NCI-H524 (cell line): ENCODE data around the gene CCDC28A.
A peak's percentile ranks its signal among the peaks of the same experiment; 100 is the strongest.
"Not testable (repeated sequence)": the region's sequence is repeated elsewhere in the genome, so short reads cannot be mapped to it uniquely, and the experiment has no call there.

ENCODE experiments used
- DNase-seq, 2 experiments: peaks; one replicate each; lab custom pipeline; 2025; lab: John Stamatoyannopoulos, UW

Gene CCDC28A

GRCh38 chr6:138773177-138774091 is at the start of gene CCDC28A:
Gene CCDC28A, plus strand, starts transcription at chr6:138773769. Its CDS starts 2,352 bp downstream, at chr6:138776121.
- peak; percentile 98 to 99 for DNase-seq

GRCh38 chr6:138724015-138724414 is 49.6 kb upstream of the CCDC28A start:
- DNase-seq, result no peak

DNA sequence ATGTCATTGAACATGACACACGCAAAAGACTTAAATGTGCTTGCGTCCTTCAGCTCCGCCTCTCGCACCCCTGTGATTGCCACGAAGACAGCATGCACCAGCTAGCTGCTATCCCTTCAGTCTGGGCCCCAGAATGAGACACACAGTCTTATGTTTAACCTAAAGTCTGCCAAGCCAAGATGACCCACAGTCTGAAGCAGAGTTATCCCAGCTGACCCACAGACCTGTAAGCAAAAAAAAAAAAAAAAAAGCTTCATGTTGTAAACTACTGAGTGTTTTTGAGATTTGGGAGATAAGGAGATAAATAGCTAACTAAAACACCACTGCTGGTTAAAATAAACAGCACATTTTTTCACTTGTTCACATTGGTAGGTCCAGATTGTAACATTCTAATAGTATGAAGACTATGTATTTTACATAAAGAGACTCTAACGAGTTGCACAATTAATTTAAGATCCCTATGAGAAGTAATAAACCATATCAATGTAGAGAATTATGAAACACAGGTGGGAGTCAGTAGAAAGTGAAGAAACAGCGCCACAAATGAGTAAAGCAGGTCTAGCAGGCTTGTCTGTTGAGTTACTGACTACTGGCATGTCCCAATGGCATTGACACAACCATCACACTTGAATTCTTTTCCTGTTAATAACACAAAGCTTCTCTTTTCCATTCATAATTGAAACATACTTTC is 47.4 kb upstream of the CCDC28A start:
- no peak for DNase-seq

- DNase-seq, result no peak
Observed at GRCh38 chr6:138726757-138727097, 46.8 kb upstream of the CCDC28A start.

GRCh38 chr6:138727182-138727581 is 46.4 kb upstream of the CCDC28A start:
- no peak for DNase-seq

DNA sequence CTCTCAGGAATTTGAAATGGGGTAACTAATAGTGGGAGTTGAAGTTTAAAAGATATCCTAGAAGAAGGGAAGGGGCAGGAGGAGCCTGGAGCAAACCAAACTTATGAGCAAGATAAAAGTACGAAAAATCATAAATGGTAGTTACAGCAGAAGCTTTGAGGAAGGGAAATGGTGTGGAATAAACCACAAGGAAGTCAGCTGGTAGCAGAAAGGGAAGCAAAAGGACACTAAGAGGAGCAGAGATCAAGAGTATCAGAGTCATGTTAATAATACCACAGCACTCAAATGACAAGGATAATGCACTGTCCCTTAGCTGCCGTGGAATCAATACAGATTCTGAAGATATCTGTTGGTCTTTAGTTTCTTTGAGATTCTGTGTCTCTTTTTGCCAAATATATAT is 44.9 kb upstream of the CCDC28A start:
- DNase-seq, result no peak

GRCh38 chr6:138730037-138730436 is 43.5 kb upstream of the CCDC28A start:
- DNase-seq, result not testable (repeated sequence)

DNA sequence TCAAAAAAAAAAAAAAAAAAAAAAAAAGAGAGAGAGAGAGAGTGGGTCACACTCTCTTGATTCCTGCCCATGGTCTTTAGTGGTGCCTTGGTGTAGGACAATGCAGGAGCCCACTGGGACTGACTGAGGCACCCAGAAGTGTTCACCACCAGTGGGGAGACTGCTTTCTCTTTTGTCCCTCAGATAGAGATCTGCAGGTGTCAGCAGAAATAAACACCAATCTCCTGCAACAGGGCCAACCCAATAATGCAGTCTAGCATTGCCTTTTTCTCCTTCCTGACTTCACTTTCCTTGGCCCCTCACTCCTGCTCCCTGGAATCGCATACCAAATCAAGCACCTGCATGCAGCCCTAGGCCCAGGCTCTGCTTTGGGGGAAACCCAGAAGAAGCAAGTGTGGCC is 39.0 kb upstream of the CCDC28A start:
- no peak for DNase-seq

DNA sequence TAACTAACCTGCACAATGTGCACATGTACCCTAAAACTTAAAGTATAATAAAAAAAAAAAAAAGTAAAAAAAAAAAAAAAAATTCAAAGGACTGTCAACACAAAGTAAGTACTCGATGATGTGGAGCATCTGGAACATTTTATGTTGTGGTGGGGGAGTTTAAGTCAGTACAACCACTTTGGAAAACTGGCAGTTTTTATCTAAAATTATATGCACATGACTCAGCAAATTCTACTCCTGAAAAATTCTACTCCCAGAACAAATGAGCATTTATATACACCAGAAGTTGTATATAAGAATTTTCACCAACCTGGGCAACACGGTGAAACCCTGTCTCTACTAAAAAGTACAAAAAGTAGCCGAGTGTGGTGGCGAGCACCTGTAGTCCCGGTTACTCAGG is 36.9 kb upstream of the CCDC28A start:
- no peak for DNase-seq

- DNase-seq, result no peak
Observed at GRCh38 chr6:138752017-138752416, 21.6 kb upstream of the CCDC28A start.

GRCh38 chr6:138757136-138757535 is 16.4 kb upstream of the CCDC28A start:
- DNase-seq, result no peak

- peak in 1 of 2 experiments; percentile 61 for DNase-seq
Observed at GRCh38 chr6:138765896-138766655, 7.5 kb upstream of the CCDC28A start.

- no peak for DNase-seq
Observed at GRCh38 chr6:138769102-138769676, 4.4 kb upstream of the CCDC28A start.

- peak in 1 of 2 experiments; percentile 59 for DNase-seq
Observed at GRCh38 chr6:138772596-138773176, 883 bp upstream of the CCDC28A start.

- peak in 1 of 2 experiments; percentile 24 for DNase-seq
Observed at GRCh38 chr6:138774370-138774769, 801 bp downstream of the CCDC28A start.

- DNase-seq, result no peak
Observed at GRCh38 chr6:138776659-138777058, 3.1 kb downstream of the CCDC28A start.

- DNase-seq, result no peak
Observed at GRCh38 chr6:138778331-138778730, 4.8 kb downstream of the CCDC28A start.

DNA sequence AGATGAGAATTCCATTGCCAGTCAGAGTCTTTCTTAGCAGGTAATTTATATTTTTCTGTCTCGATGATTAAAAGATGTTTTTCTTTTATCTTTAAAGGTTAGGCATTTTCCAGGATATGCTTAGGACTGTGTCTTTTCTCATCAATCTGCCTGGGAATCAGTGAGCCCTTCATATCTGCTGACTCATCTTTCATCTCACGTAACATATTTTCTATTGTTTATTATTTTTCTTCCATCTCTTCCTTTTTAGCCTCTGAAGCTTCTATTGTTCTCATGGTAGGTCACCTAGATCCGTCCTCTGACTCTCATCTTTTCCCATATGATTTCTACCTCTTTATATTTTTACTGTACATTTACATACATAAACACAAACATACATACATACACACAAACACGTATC is 8.7 kb downstream of the CCDC28A start:
- DNase-seq, result no peak

- no peak for DNase-seq
Observed at GRCh38 chr6:138785079-138785478, 11.5 kb downstream of the CCDC28A start.

- DNase-seq, result no peak
Observed at GRCh38 chr6:138785980-138786379, 12.4 kb downstream of the CCDC28A start.

- DNase-seq, result no peak
Observed at GRCh38 chr6:138787138-138787537, 13.6 kb downstream of the CCDC28A start.
